ENCODE measurements around the gene MX1.

DNA sequence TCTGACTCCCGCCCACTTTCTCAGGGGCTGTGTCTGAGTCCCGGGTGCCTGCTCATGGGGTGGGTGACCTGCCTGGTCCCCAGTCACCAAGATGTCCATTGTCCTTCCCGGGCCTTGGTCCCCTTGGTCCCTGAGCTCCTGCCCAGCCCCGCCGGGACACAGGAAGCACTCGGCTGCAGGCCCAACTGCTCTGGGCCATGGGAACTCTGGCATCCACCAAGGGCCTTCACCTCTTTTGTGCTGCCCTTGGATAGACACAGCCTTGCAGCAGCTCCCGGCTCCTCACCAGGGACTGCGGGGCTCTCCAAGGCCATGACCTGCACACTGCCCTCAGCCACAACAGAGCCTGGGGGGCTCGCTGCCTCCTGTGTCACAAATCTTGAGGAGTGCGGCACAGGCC is 22.1 kb upstream of the MX1 start:
- TF ChIP-seq, protein P1, sequence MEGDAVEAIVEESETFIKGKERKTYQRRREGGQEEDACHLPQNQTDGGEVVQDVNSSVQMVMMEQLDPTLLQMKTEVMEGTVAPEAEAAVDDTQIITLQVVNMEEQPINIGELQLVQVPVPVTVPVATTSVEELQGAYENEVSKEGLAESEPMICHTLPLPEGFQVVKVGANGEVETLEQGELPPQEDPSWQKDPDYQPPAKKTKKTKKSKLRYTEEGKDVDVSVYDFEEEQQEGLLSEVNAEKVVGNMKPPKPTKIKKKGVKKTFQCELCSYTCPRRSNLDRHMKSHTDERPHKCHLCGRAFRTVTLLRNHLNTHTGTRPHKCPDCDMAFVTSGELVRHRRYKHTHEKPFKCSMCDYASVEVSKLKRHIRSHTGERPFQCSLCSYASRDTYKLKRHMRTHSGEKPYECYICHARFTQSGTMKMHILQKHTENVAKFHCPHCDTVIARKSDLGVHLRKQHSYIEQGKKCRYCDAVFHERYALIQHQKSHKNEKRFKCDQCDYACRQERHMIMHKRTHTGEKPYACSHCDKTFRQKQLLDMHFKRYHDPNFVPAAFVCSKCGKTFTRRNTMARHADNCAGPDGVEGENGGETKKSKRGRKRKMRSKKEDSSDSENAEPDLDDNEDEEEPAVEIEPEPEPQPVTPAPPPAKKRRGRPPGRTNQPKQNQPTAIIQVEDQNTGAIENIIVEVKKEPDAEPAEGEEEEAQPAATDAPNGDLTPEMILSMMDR (IDR thresholded peaks at IDR 0.05): no peak
- TF ChIP-seq POLR2A (IDR thresholded peaks at IDR 0.05): no peak

Data from body of pancreas (tissue), 4 donors.